Skin epidermis (tissue), 12 donors: Measurements from ENCODE around the gene MAF.

Experiments used
- H3K27ac ChIP-seq, 21 experiments: fragments of 200-600 bp; sonication (generic) in 11 of 21; one replicate each; pipeline ENCODE4 v1.5.0; 2020; ENCODE audit warnings: mild to moderate bottlenecking in 3 of 21, inconsistent platforms in 2 of 21, moderate library complexity in 2 of 21
- H3K4me3 ChIP-seq, 7 experiments: fragments of 200-600 bp; sonication (generic) in 2 of 7; one replicate each; pipeline ENCODE4 v1.5.0; 2020; ENCODE audit warnings: inconsistent platforms in 2 of 7, mild to moderate bottlenecking in 2 of 7, moderate library complexity in 1 of 7

Gene MAF

DNA sequence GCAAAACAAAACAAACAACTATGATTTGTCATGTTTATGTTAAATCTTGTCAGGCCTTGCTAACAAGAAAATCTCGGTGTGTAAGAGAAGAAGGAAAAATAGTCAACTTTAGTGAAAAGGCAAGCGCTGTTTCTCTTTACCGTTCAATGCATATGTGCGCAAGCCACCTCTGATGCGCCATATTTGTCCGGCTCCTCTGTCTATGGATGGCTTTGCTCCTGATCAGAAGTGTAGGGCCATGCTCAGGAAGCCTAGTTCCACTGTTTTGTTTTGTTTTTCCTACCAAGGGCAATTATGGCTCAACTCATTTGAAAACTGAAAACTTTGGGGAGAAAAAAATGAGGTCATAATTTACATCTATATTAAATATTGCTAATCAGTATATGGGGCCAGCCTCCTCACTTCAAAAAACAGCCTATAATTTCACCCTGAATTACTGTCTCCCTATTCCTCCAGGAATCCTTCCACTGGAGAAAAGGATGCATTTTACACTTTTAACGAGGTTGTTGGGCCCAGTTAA is 4.5 kb downstream of the MAF start:
- Histone ChIP-seq H3K4me3 (peak overlapping the region; percentile 38 to 77 (median 66)), H3K27ac (peak overlapping the region in 19 of 21 experiments; percentile 41 to 94 (median 88))

GRCh38 chr16:79595231-79595641 is 5.3 kb downstream of the MAF start:
- Histone ChIP-seq H3K27ac (peak overlapping the region in 16 of 21 experiments; percentile 25 to 94 (median 88)), H3K4me3 (peak overlapping the region; percentile 38 to 77 (median 66))

- Histone ChIP-seq H3K4me3 (no peak overlapping the region), H3K27ac (peak overlapping the region in 11 of 21 experiments; percentile 3 to 93 (median 77))
Measured at GRCh38 chr16:79593754-79594153, 6.8 kb downstream of the MAF start.

DNA sequence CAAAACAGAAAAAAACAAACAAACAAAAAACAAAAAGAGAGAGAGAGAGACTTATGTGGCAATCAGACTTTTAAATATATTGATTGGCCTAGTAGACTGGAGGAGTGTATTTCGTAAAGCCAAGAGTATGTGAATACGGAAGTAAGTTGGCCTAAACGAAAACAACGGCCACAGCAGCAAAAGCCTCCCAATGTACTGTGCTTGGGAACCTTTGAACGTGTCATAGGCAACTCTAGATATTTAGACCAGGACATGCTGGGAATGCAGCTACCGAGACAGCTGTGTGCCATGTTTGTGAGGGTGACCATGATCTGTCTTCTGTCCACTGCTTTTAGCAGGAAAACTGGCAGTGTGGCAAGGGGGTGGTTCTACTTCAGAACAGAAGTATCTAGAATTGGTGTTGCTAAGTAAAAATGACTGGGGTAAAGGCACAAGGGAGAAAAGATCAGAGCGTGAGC is 7.4 kb downstream of the MAF start:
- Histone ChIP-seq H3K27ac (peak overlapping the region in 17 of 21 experiments; percentile 3 to 93 (median 65)), H3K4me3 (no peak overlapping the region)

- Histone ChIP-seq H3K27ac (peak overlapping the region in 14 of 21 experiments; percentile 12 to 93 (median 66)), H3K4me3 (no peak overlapping the region)
Measured at GRCh38 chr16:79592186-79592585, 8.4 kb downstream of the MAF start.

DNA sequence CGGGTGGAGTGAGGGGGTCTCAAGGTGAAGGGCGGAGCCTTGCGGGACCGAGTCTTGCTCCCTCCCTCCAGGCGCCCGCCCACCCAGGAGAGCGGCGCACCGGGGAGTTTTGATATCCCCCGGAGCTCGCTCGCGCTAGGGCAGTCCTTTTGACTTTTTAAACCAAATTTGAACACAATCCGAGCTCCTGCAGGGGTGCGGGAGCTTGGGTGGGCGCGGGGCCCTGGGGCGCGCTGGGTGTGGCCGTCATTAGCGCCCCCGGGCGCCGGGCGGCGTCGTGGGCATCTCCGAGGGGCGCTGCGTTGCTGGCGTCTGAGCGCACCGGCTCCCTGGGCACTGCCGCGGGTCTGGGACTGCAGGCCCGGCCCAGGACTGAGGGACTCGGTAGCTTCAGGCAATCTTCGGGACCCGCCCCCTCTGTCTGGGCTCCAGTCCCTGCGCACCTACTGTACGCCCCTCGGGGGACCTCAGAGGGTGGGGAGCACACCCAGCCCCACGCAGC is 10.9 kb downstream of the MAF start:
- H3K4me3 ChIP-seq = peak overlapping the region; percentile 4 to 39 (median 30)
- peak overlapping the region in 15 of 21 experiments; percentile 0 to 84 (median 41) for H3K27ac ChIP-seq

DNA sequence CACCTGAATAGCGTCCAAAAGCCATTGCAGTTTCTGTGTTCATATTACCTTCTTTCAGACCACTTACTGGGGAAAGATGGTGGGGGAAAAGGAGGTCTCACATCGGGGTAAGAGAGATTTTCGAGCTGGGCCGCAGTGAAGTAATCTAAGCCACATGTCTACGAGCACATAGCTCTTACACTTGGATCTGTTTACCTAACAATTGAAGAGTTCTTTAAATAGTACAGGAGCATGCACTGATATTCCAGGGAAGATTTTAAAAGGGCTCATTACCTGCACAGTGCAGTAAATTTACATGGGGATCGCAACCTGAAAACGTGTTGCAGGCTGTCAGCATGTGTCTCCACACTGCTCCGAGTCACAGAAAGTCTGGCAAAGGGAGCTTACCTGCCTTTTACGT is 12.6 kb downstream of the MAF start:
- no peak overlapping the region for H3K27ac ChIP-seq

GRCh38 chr16:79587296-79587695 is 13.2 kb downstream of the MAF start:
- Histone ChIP-seq H3K4me3 (no peak overlapping the region), H3K27ac (no peak overlapping the region)

More for the DNA sequence above, 12.6 kb downstream of the MAF start:
- H3K4me3 ChIP-seq = no peak overlapping the region

DNA sequence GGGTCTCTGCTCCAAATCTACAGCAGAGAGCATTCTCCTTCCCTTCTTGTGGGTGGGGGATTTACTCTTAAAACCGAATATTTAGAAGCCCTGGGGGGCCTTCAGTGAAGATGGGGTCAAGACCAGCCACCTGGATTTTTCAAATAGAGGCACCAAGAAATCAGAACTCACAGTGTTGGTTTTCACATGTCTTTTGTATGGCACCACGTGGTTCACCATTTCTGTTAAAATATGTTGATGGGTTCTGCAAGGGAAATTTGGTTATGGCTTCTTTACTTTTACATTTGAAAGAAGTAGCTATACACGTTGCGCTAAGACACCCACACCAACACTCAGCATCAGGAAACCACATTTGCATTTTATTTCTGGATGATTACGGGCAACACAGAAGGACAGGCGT is 17.7 kb downstream of the MAF start:
- Histone ChIP-seq H3K27ac (no peak overlapping the region), H3K4me3 (no peak overlapping the region)

GRCh38 chr16:79580453-79581191 is 19.9 kb downstream of the MAF start:
- Histone ChIP-seq H3K27ac (no peak overlapping the region), H3K4me3 (no peak overlapping the region)

- H3K4me3 ChIP-seq = no peak overlapping the region
- no peak overlapping the region for H3K27ac ChIP-seq
Measured at GRCh38 chr16:79576602-79577001, 23.9 kb downstream of the MAF start.

DNA sequence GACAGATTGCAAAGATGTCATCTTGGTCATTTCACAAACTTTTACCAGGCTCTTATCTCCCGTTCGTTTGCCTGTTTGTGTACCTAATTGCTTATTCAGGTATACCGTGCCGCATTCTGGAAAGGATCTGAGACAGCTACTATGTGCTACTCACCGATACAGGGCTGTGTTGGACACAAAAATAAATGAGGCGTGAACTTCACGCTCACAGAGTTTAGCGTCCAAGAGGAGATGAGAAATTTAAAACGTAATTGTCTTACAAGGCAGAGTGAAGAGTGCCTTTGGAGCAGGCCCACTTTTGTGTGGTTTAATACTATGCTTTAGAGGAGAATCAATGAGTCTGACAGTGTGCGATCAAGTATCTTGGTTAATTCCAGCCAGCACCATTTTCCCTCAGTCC is 26.7 kb downstream of the MAF start:
- H3K4me3 ChIP-seq = no peak overlapping the region
- no peak overlapping the region for H3K27ac ChIP-seq

- H3K27ac ChIP-seq = no peak overlapping the region
Measured at GRCh38 chr16:79573071-79573470, 27.5 kb downstream of the MAF start.

GRCh38 chr16:79571903-79572535 is 28.5 kb downstream of the MAF start:
- Histone ChIP-seq H3K27ac (peak overlapping the region in 4 of 21 experiments; percentile 3 to 58 (median 30)), H3K4me3 (no peak overlapping the region)

More at GRCh38 chr16:79573071-79573470, 27.5 kb downstream of the MAF start:
- no peak overlapping the region for H3K4me3 ChIP-seq

DNA sequence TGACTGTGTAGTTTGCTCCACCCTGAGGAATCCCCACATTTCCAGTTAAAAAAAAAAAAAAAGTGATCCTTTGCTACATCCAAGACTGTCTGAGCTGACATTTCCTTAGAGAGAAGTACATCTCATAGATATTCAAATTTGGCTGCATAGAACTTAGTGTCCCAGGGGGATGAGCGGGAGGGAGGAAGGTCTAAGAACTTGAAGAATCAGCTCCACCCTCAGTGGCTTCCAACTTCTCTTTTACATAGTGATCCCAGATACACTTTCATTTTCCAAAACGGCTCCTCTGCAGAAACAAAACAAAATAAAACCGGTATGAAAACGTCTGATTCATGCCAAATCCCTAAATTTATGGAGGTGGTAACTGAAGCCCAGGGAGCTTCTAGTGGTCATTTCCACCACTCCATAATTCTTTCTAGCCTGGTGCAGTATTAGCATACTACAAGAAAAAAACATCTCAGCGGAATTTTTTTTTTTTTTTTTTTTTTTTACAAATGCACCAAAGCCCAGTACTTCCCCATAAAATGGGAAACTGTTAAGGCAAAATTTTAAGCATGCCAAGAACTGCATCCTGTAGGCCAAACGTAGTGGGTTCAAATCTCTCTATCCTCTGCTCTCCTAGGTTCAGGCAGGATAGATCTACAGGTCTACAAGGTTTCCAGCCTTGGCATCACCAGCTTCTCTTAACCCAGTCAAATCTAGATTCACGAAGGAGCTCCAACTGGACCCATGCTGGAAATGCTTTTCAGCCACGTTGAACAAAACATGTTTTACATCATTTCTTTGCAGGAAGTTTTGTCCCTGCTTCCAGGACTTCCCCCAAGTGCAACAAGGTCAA is 29.3 kb downstream of the MAF start:
- Histone ChIP-seq H3K4me3 (peak overlapping the region in 1 of 7 experiments; percentile 7), H3K27ac (peak overlapping the region in 4 of 21 experiments; percentile 3 to 58 (median 30))

GRCh38 chr16:79564671-79565107 is 35.8 kb downstream of the MAF start:
- Histone ChIP-seq H3K27ac (no peak overlapping the region), H3K4me3 (no peak overlapping the region)

DNA sequence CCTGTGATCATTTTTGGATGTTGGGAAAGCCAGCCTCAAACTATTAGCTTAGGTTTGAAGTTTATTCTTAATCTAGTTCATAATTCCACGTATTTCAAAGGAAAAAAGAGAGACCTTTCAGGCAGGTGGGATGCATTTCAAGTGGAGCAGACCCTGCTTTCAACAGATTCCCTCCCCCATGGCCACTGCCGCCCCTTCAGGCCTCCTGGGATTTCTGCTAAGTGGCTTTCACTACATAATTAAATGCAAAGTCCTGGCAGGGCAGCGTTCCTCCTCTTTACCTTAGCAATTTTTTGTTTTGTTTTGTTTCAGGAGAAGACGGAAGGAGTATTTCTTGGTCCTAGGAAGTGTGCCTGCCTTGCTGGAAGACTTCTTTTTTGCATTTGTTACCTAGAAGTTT is 36.6 kb downstream of the MAF start:
- Histone ChIP-seq H3K27ac (no peak overlapping the region), H3K4me3 (no peak overlapping the region)

GRCh38 chr16:79562166-79562823 is 38.2 kb downstream of the MAF start:
- Histone ChIP-seq H3K4me3 (no peak overlapping the region), H3K27ac (no peak overlapping the region)

DNA sequence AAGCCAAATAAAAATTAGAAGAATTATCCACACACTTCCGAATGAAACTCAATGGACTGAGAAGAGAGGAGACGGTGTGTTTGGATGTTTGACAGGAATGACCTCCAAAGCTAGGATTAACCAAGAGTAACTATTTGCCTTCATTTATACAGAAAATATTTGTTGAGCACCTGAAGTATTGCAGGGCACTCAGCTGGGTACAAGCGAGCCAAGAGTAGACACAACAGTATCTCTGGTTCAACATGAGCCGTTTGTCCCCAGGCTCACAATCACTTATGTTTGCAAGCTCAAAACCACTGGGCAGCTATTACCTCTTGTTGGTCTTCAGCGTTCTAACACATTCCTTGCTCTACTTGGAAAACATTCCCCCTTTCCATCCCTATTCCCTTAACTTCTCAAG is 38.8 kb downstream of the MAF start:
- no peak overlapping the region for H3K27ac ChIP-seq
- H3K4me3 ChIP-seq = no peak overlapping the region
